Measurements from ENCODE around the gene SLC39A3.

The SLC39A3 gene

DNA sequence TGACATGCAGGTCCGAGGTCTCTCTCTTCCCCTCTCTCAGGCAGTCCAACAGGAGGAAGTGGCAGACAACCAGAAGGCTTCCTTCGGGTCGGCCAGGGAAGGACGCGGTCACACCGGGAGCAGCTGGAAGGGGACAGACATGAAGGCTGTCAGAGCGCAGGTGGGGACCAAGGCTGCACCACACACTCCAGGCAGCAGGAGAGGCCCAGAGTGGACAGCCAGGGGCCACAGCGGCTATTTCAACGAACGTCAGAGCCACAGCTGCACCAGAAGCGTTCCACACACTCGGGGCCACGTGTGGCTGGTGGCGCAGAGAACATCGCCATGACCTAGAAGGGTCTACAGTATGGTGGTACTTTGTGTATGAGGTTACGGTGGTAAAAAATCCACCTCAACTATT lies 16.0 kb upstream of the SLC39A3 start:
- peaks cover 29% of the 10 kb centered on the region for H3K36me3 Mint-ChIP-seq (ENCODE audit: low read depth)
- no peaks in the 10 kb centered on the region for H3K4me1 Mint-ChIP-seq
- H3K4me3 Mint-ChIP-seq: no peak overlapping the region
- H3K27ac Mint-ChIP-seq: peak overlapping the region; percentile 78
- no peaks in the 10 kb centered on the region for H3K9me3 Mint-ChIP-seq
- no peak for DNase-seq
- H3K27me3 Mint-ChIP-seq (ENCODE audit: low read depth, poor library complexity): peaks cover 4% of the 10 kb centered on the region
- no peak for TF ChIP-seq CTCF (IDR thresholded peaks at IDR 0.05)

DNA sequence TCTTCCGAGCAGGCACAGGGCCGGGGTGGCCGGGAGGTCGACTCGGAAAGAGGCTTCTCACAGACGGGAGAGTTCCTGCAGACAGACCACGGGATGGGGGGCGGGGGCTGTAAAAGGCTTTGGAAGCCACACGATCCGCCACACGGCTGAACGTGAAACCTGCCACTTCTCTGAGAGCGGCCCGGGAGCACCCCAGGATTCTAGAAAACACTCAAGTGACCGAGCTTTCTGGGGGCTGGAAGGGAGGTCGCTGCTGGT lies 15.6 kb upstream of the SLC39A3 start:
- Mint-ChIP-seq H3K4me1 (no peaks in the 10 kb centered on the region), H3K36me3 (ENCODE audit: low read depth) (peaks cover 29% of the 10 kb centered on the region), H3K4me3 (no peak overlapping the region), H3K9me3 (no peaks in the 10 kb centered on the region), H3K27me3 (ENCODE audit: low read depth, poor library complexity) (peaks cover 4% of the 10 kb centered on the region), H3K27ac (peak overlapping the region; percentile 78)
- DNase-seq: no peak
- no peak for TF ChIP-seq CTCF (IDR thresholded peaks at IDR 0.05)

DNA sequence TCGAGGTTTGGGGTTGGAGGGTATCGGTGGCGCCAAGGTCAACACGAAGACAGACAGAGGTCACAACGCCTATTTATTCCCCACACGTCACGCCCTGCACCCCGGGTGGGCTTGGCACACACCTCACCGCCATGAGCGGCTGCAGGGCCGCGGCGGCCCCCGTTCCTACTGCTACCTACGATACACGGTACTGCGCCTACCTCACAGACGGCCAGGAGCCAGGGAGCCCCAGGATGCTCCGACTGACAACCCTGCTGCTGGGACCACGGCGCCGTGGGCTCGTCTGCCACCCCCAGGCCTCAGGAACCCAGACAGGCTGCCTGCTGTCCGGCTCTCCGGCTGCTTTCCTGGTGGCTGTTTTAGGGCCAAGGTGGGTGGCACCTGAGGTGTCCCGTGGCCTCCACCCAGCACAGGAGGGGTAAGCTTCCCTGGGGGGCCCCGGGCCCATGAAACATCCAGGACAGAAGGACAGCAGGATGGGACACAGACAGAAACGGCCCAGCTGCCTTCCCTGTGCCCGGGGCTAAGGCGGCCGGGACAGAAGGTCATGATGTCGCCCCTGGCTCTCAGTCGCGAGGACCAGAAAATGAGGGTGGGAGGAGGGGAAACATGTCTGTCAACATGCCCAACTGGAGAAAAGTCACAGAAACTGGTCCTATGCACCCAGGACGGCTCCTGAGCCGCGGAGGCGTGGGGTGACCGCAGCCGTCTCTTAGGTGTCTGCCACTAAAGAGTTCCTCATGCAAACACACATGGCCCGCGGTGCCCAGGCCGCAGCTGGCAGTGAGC lies 15.0 kb upstream of the SLC39A3 start:
- peaks cover 26% of the 10 kb centered on the region for H3K36me3 Mint-ChIP-seq (ENCODE audit: low read depth)
- no peaks in the 10 kb centered on the region for H3K4me1 Mint-ChIP-seq
- H3K9me3 Mint-ChIP-seq: no peaks in the 10 kb centered on the region
- DNase-seq: no peak
- no peak for TF ChIP-seq CTCF (IDR thresholded peaks at IDR 0.05)
- H3K27ac Mint-ChIP-seq: no peak overlapping the region
- H3K27me3 Mint-ChIP-seq (ENCODE audit: low read depth, poor library complexity): peaks cover 4% of the 10 kb centered on the region
- no peak overlapping the region for H3K4me3 Mint-ChIP-seq

- no peaks in the 10 kb centered on the region for H3K4me1 Mint-ChIP-seq
- H3K4me3 Mint-ChIP-seq: no peak overlapping the region
- DNase-seq: no peak
- no peaks in the 10 kb centered on the region for H3K9me3 Mint-ChIP-seq
- no peak overlapping the region for H3K27ac Mint-ChIP-seq
- peaks cover 11% of the 10 kb centered on the region for H3K36me3 Mint-ChIP-seq (ENCODE audit: low read depth)
- H3K27me3 Mint-ChIP-seq (ENCODE audit: low read depth, poor library complexity): peaks cover 22% of the 10 kb centered on the region
- TF ChIP-seq CTCF (IDR thresholded peaks at IDR 0.05): no peak
Observed at GRCh38 chr19:2751438-2751830, 11.6 kb upstream of the SLC39A3 start.

- peaks cover 6% of the 10 kb centered on the region for H3K36me3 Mint-ChIP-seq (ENCODE audit: low read depth)
- peaks cover 26% of the 10 kb centered on the region for H3K27me3 Mint-ChIP-seq (ENCODE audit: low read depth, poor library complexity)
- no peak overlapping the region for H3K27ac Mint-ChIP-seq
- H3K9me3 Mint-ChIP-seq: no peaks in the 10 kb centered on the region
- no peaks in the 10 kb centered on the region for H3K4me1 Mint-ChIP-seq
- no peak for DNase-seq
- H3K4me3 Mint-ChIP-seq: no peak overlapping the region
- no peak for TF ChIP-seq CTCF (IDR thresholded peaks at IDR 0.05)
Observed at GRCh38 chr19:2750808-2751437, 11.1 kb upstream of the SLC39A3 start.

GRCh38 chr19:2747349-2747748 lies 7.5 kb upstream of the SLC39A3 start:
- H3K36me3 Mint-ChIP-seq (ENCODE audit: low read depth): no peaks in the 10 kb centered on the region
- no peak for TF ChIP-seq CTCF (IDR thresholded peaks at IDR 0.05)
- H3K27ac Mint-ChIP-seq: no peak overlapping the region
- H3K27me3 Mint-ChIP-seq (ENCODE audit: low read depth, poor library complexity): peaks cover 60% of the 10 kb centered on the region
- no peak for DNase-seq
- H3K4me1 Mint-ChIP-seq: no peaks in the 10 kb centered on the region
- H3K9me3 Mint-ChIP-seq: no peaks in the 10 kb centered on the region
- no peak overlapping the region for H3K4me3 Mint-ChIP-seq

Data from nephron progenitor cell (in vitro differentiated cells).